OCI-LY1 (cell line): Measurements from ENCODE around the gene LHX2.

Experiments
- H2AFZ ChIP-seq: fragments of 200-600 bp; sonication (generic), shearing (Covaris generic); 2 replicates; pipeline ENCODE4 v1.6.0; 2014; ENCODE audit warnings: antibody characterized with exemption, mild to moderate bottlenecking, low read length
- H3F3A ChIP-seq: fragments of 200-600 bp; sonication (generic), shearing (Covaris generic); 2 replicates; pipeline ENCODE4 v1.6.0; 2014; ENCODE audit warnings: mild to moderate bottlenecking, antibody characterized with exemption, low read length, moderate library complexity; ENCODE audit not compliant: insufficient read depth
- H3K27ac ChIP-seq: fragments of 200-600 bp; sonication (generic); 2 replicates; pipeline ENCODE4 v1.5.1; 2014; ENCODE audit warnings: low read length, mixed run types, mild to moderate bottlenecking, low read depth; ENCODE audit not compliant: poor library complexity, severe bottlenecking
- H3K27me3 ChIP-seq: fragments of 200-600 bp; sonication (generic); 2 replicates; pipeline ENCODE4 v1.6.0; 2014; ENCODE audit warnings: antibody characterized with exemption, mild to moderate bottlenecking, low read length, moderate library complexity; ENCODE audit not compliant: insufficient read depth
- H3K36me3 ChIP-seq: fragments of 200-600 bp; sonication (generic); 2 replicates; pipeline ENCODE4 v1.6.1; 2014; ENCODE audit warnings: mild to moderate bottlenecking, antibody characterized with exemption, low read length, moderate library complexity, mixed read lengths; ENCODE audit not compliant: insufficient read depth
- H3K4me1 ChIP-seq: fragments of 200-600 bp; sonication (generic); 2 replicates; pipeline ENCODE4 v1.5.1; 2014; ENCODE audit warnings: mild to moderate bottlenecking, low read length, moderate library complexity; ENCODE audit not compliant: insufficient read depth, severe bottlenecking
- H3K4me2 ChIP-seq: fragments of 200-600 bp; sonication (generic), shearing (Covaris generic); 2 replicates; pipeline ENCODE4 v1.6.1; 2014; ENCODE audit warnings: low read length
- H3K4me3 ChIP-seq: fragments of 200-600 bp; sonication (generic); 2 replicates; pipeline ENCODE4 v1.5.1; 2014; ENCODE audit warnings: low read length, low read depth, mild to moderate bottlenecking, mixed read lengths; ENCODE audit not compliant: poor library complexity, severe bottlenecking
- H3K79me2 ChIP-seq: fragments of 200-600 bp; shearing (Covaris generic); 2 replicates; pipeline ENCODE4 v1.6.1; 2016; ENCODE audit warnings: mixed run types, low read length, mixed read lengths; ENCODE audit not compliant: insufficient read depth
- H3K9ac ChIP-seq: fragments of 200-600 bp; sonication (generic), shearing (Covaris generic); 2 replicates; pipeline ENCODE4 v1.6.1; 2014; ENCODE audit warnings: mild to moderate bottlenecking, low read length, mixed read lengths
- H3K9me2 ChIP-seq: fragments of 200-600 bp; sonication (generic), shearing (Covaris generic); 2 replicates; pipeline ENCODE4 v1.6.1; 2014; ENCODE audit warnings: low read depth, mild to moderate bottlenecking, low read length, mixed read lengths
- H3K9me3 ChIP-seq: fragments of 200-600 bp; shearing (Covaris generic); 2 replicates; pipeline ENCODE4 v1.6.1; 2014; ENCODE audit warnings: low read length, mixed read lengths
- H4K20me1 ChIP-seq: fragments of 200-600 bp; sonication (generic), shearing (Covaris generic); 2 replicates; pipeline ENCODE4 v1.6.0; 2016; ENCODE audit warnings: mild to moderate bottlenecking, low read length; ENCODE audit not compliant: insufficient read depth
- CTCF ChIP-seq: fragments of 200-600 bp; sonication (generic), shearing (Covaris generic); IDR thresholded peaks from 2 replicates; pipeline ENCODE4 v1.5.1; 2017; ENCODE audit warnings: mild to moderate bottlenecking, antibody characterized with exemption, low read length, moderate library complexity, mixed read lengths
- EZH2 ChIP-seq: fragments of 200-600 bp; sonication (generic), shearing (Covaris generic); IDR thresholded peaks from 2 replicates; pipeline ENCODE4 v1.8.0; 2017; ENCODE audit warnings: borderline replicate concordance, mixed run types, mild to moderate bottlenecking, antibody characterized with exemption, low read length, moderate library complexity, mixed read lengths

Gene LHX2

GRCh38 chr9:123982535-123982934 lies 29.0 kb upstream of the LHX2 start:
- no peak overlapping the region for H3K27ac ChIP-seq
- no peak overlapping the region for H3K9ac ChIP-seq
- H3K27me3 ChIP-seq = peaks cover 14% of the 10 kb centered on the region
- TF ChIP-seq CTCF (no peak), EZH2 (no peak)
- no peaks in the 10 kb centered on the region for H3K9me3 ChIP-seq
- H3K4me2 ChIP-seq = no peak overlapping the region
- no peaks in the 10 kb centered on the region for H3K36me3 ChIP-seq
- no peaks in the 10 kb centered on the region for H4K20me1 ChIP-seq
- H3K4me3 ChIP-seq = no peak overlapping the region
- H3F3A ChIP-seq = no peaks in the 10 kb centered on the region
- no peaks in the 10 kb centered on the region for H3K79me2 ChIP-seq
- H3K9me2 ChIP-seq = no peaks in the 10 kb centered on the region
- H3K4me1 ChIP-seq = no peaks in the 10 kb centered on the region
- H2AFZ ChIP-seq = no peak overlapping the region

- H3K9me2 ChIP-seq = no peaks in the 10 kb centered on the region
- no peak overlapping the region for H3K4me3 ChIP-seq
- H3K36me3 ChIP-seq = no peaks in the 10 kb centered on the region
- no peaks in the 10 kb centered on the region for H3K4me1 ChIP-seq
- H3K79me2 ChIP-seq = no peaks in the 10 kb centered on the region
- H3F3A ChIP-seq = no peaks in the 10 kb centered on the region
- peaks cover 14% of the 10 kb centered on the region for H3K27me3 ChIP-seq
- no peak overlapping the region for H3K4me2 ChIP-seq
- H2AFZ ChIP-seq = no peak overlapping the region
- no peak for TF ChIP-seq EZH2
- TF ChIP-seq CTCF = no peak
- H4K20me1 ChIP-seq = no peaks in the 10 kb centered on the region
- no peaks in the 10 kb centered on the region for H3K9me3 ChIP-seq
- H3K9ac ChIP-seq = no peak overlapping the region
- no peak overlapping the region for H3K27ac ChIP-seq
Observed at GRCh38 chr9:123983047-123983446, 28.5 kb upstream of the LHX2 start.

GRCh38 chr9:123984802-123985201 lies 26.8 kb upstream of the LHX2 start:
- no peak overlapping the region for H3K9ac ChIP-seq
- no peak overlapping the region for H3K4me3 ChIP-seq
- H3K27ac ChIP-seq = no peak overlapping the region
- H3K4me1 ChIP-seq = no peaks in the 10 kb centered on the region
- H3F3A ChIP-seq = no peaks in the 10 kb centered on the region
- no peaks in the 10 kb centered on the region for H3K9me2 ChIP-seq
- TF ChIP-seq CTCF (no peak), EZH2 (no peak)
- H3K9me3 ChIP-seq = no peaks in the 10 kb centered on the region
- H2AFZ ChIP-seq = no peak overlapping the region
- no peaks in the 10 kb centered on the region for H3K79me2 ChIP-seq
- peaks cover 8% of the 10 kb centered on the region for H3K27me3 ChIP-seq
- H3K36me3 ChIP-seq = no peaks in the 10 kb centered on the region
- H3K4me2 ChIP-seq = no peak overlapping the region
- H4K20me1 ChIP-seq = no peaks in the 10 kb centered on the region
